Fibroblast of pulmonary artery (primary cell): ENCODE data around the gene ATP2B2.

Source experiments
- DNase-seq: peaks from one replicate; pipeline ENCODE4 v3.0.0-alpha.2; 2010; ENCODE audit warnings: low read depth
- H3K4me3 ChIP-seq: replicated peaks from 2 replicates; pipeline ENCODE4 v1.5.1; 2011; ENCODE audit warnings: low read depth, mild to moderate bottlenecking, control low read depth, low read length, moderate library complexity
- CTCF ChIP-seq: IDR thresholded peaks from 2 replicates; pipeline ENCODE4 v1.5.1; 2011; ENCODE audit warnings: mild to moderate bottlenecking, control low read depth, low read length, inconsistent platforms; ENCODE audit errors: missing control alignments

ATP2B2 gene

GRCh38 chr3:10393514-10393913 lies 111.9 kb downstream of the ATP2B2 start:
- TF ChIP-seq CTCF = no peak
- DNase-seq = no peak
- no peak overlapping the region for H3K4me3 ChIP-seq

GRCh38 chr3:10392906-10393461 lies 112.4 kb downstream of the ATP2B2 start:
- TF ChIP-seq CTCF = no peak
- DNase-seq = no peak
- no peak overlapping the region for H3K4me3 ChIP-seq

GRCh38 chr3:10392244-10392643 lies 113.1 kb downstream of the ATP2B2 start:
- no peak overlapping the region for H3K4me3 ChIP-seq
- no peak for TF ChIP-seq CTCF
- no peak for DNase-seq

- DNase-seq = no peak
- no peak overlapping the region for H3K4me3 ChIP-seq
- TF ChIP-seq CTCF = no peak
Measured at GRCh38 chr3:10391391-10391790, 114.0 kb downstream of the ATP2B2 start.

GRCh38 chr3:10390641-10391373 lies 114.6 kb downstream of the ATP2B2 start:
- H3K4me3 ChIP-seq = no peak overlapping the region
- no peak for TF ChIP-seq CTCF
- no peak for DNase-seq

- no peak overlapping the region for H3K4me3 ChIP-seq
- no peak for TF ChIP-seq CTCF
- DNase-seq = no peak
Measured at GRCh38 chr3:10389995-10390394, 115.4 kb downstream of the ATP2B2 start.

GRCh38 chr3:10389339-10389738 lies 116.0 kb downstream of the ATP2B2 start:
- no peak for DNase-seq
- no peak for TF ChIP-seq CTCF
- no peak overlapping the region for H3K4me3 ChIP-seq
